Measurements from ENCODE around the gene SMC1A.
A peak's percentile ranks its signal among the peaks of the same experiment; 100 is the strongest.
"Not testable (repeated sequence)": the region's sequence is repeated elsewhere in the genome, so short reads cannot be mapped to it uniquely, and the experiment has no call there.

Gene SMC1A

DNA sequence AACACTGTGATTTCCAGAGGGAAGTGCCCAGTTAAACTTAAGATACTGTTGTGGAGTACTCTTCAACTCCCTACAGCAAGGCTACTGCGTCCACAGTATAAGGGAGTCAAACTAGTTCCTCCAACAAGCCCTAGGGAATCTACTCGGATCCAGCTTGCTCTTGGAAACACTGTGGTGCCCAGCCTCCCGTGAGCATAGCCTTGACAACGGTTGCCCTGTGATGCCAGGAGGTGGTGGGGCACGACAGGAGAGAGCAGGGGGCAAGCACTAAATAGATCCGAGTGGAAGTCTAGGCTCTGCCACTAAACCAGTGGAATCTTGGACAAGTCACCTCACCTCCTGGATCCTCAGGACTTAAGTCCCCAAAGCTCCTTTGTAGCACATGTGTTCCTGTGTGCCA, 45.6 kb downstream of the SMC1A start:
- Mint-ChIP-seq H3K4me3 (no peak overlapping the region), H3K36me3 (ENCODE audit: low read depth) (peaks cover 47% of the 10 kb centered on the region), H3K9me3 (peaks cover 40% of the 10 kb centered on the region), H3K27me3 (ENCODE audit: low read depth, poor library complexity) (no peaks in the 10 kb centered on the region), H3K27ac (no peak overlapping the region), H3K4me1 (peaks cover 19% of the 10 kb centered on the region)
- no peak for TF ChIP-seq CTCF (IDR thresholded peaks at IDR 0.05)
- DNase-seq = no peak

- H3K4me3 Mint-ChIP-seq = no peak overlapping the region
- H3K27me3 Mint-ChIP-seq (ENCODE audit: low read depth, poor library complexity) = peaks cover 2% of the 10 kb centered on the region
- no peak for TF ChIP-seq CTCF (IDR thresholded peaks at IDR 0.05)
- H3K27ac Mint-ChIP-seq = no peak overlapping the region
- H3K9me3 Mint-ChIP-seq = peaks cover 46% of the 10 kb centered on the region
- H3K36me3 Mint-ChIP-seq (ENCODE audit: low read depth) = peaks cover 51% of the 10 kb centered on the region
- no peak for DNase-seq
- H3K4me1 Mint-ChIP-seq = peaks cover 5% of the 10 kb centered on the region
Measured at GRCh38 chrX:53374923-53375322, 47.5 kb downstream of the SMC1A start.

DNA sequence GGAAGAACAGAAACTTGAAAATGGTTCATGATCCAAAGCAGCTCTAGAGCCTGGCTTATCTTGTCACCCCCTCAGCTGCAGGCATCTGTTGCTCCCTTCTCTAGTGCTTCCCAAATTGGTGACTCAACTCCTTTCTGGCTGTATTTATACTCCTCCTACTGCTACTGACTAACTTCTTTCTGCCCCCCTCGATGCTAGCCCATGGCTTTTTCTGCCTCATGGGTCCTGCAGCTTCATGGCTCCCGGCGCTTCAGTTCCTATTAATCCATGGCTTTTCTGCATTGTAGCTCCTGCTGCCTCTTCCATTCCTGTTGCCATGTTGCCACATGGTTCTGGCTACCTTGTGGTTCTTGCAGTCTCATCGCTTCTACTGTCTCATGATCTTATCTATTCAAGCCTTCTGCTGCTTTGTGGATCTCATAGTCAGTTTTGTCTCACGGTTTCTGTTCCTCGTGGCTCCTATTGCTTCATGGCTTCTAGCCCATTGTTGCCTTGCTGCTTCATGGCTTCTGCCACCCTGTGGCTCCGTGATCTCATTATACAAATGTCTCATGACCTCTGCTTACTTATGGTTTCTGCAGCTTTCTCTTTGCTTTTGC, 48.1 kb downstream of the SMC1A start:
- Mint-ChIP-seq H3K27me3 (ENCODE audit: low read depth, poor library complexity) (peaks cover 2% of the 10 kb centered on the region), H3K27ac (peak overlapping the region; percentile 41), H3K36me3 (ENCODE audit: low read depth) (peaks cover 51% of the 10 kb centered on the region), H3K4me3 (no peak overlapping the region), H3K4me1 (no peaks in the 10 kb centered on the region), H3K9me3 (peaks cover 48% of the 10 kb centered on the region)
- TF ChIP-seq CTCF (IDR thresholded peaks at IDR 0.05) = no peak
- DNase-seq = no peak

DNA sequence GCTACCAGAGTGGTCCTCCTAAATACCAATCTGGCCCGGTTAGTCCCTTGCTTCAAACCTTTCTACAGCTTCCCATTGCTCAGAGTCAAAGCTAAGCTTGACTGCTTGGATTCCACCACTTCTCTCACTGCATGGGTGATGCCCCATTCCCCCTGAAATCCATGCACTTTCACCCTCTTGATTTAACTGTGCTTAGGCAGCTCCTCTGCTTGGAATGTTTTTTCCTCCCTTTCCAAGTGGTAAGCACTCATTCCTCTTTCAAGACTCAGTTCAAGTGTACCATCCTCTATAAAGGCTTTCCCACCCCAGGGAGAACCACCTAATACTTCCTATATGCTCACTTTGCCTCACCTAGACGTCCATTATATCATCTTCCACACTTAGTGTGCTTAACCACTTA, 49.1 kb downstream of the SMC1A start:
- TF ChIP-seq CTCF (IDR thresholded peaks at IDR 0.05) = no peak
- Mint-ChIP-seq H3K27me3 (ENCODE audit: low read depth, poor library complexity) (peaks cover 2% of the 10 kb centered on the region), H3K36me3 (ENCODE audit: low read depth) (peaks cover 53% of the 10 kb centered on the region), H3K4me3 (no peak overlapping the region), H3K9me3 (peaks cover 53% of the 10 kb centered on the region), H3K27ac (no peak overlapping the region), H3K4me1 (no peaks in the 10 kb centered on the region)
- no peak for DNase-seq

GRCh38 chrX:53366454-53366853, 56.0 kb downstream of the SMC1A start:
- not testable (repeated sequence) for H3K27ac Mint-ChIP-seq; H3K4me3 Mint-ChIP-seq; H3K27me3 Mint-ChIP-seq (ENCODE audit: low read depth, poor library complexity); H3K4me1 Mint-ChIP-seq; DNase-seq
- Mint-ChIP-seq H3K36me3 (ENCODE audit: low read depth) (peaks cover 38% of the 10 kb centered on the region), H3K9me3 (peaks cover 62% of the 10 kb centered on the region)

DNA sequence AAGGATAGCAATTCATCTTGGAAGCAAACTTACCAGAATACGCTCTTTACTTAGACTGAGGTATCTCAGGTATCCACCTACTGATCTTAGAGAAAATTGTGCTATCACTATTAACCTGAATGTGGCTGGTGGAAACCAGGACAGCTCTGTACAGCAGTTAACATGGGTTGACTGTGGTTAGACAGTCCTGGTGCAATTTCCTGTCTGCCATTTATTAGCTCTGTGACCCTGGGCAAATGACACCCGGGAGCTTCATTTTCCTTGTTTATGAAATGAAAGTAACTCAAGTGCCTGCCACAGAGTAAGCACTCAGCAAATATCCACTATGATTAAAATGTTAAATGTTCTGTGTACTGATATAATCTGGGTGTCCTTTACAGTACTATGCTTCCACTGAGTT, 60.0 kb downstream of the SMC1A start:
- Mint-ChIP-seq H3K9me3 (peaks cover 46% of the 10 kb centered on the region), H3K27me3 (ENCODE audit: low read depth, poor library complexity) (no peaks in the 10 kb centered on the region), H3K4me1 (peaks cover 5% of the 10 kb centered on the region), H3K4me3 (no peak overlapping the region), H3K36me3 (ENCODE audit: low read depth) (peaks cover 21% of the 10 kb centered on the region), H3K27ac (no peak overlapping the region)
- DNase-seq = no peak
- no peak for TF ChIP-seq CTCF (IDR thresholded peaks at IDR 0.05)

Data from nephron progenitor cell (in vitro differentiated cells).